B cell (primary cell): ENCODE measurements around the gene FTH1.

Experiments
- EZH2 ChIP-seq: IDR thresholded peaks from 2 replicates; pipeline ENCODE4 v1.6.1; 2012; ENCODE audit warnings: borderline replicate concordance, low read depth, mild to moderate bottlenecking, moderate library complexity, low read length; ENCODE audit not compliant: insufficient read depth, poor library complexity, severe bottlenecking
- TF ChIP-seq, protein P1 (sequence below): fragments of 200-600 bp; IDR thresholded peaks from one replicate; pipeline ENCODE4 v1.8.0; 2022; ENCODE audit warnings: antibody characterized with exemption, mild to moderate bottlenecking

DNA sequence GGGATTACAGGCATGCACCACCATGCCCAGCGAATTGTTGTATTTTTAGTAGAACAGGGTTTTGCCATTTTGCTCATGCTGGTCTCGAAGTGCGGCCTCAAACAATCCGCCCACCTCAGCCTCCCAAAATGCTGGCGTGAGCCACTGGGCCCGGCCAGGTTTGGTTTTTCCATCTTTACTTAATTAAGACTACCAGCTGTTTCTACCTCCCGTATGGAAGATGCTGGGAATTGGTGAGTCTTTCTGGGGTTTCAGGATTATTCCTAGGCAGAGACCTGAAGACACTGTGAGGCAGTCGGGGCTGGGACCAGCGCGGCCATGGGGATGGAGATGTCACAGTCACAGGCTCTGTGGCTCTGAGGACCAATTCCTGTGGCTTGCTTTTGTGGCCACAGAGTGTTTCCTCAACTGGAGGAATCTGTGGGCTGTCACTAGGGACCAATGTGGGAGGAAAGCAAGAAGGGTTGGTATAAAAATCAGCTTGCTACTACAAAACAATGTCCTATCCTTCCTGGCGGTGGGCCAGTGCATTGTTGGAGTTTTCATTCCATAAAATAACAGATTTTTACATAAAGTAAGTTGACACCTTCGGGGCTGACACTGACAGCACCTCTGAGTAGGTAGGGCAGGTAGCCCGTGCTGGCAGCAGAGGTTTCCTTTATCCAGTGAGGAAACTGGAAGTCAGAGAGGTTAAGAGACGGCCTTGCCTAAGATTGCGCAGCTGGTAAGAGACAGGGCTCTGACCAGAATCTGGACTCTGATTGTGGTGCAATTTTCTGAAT, 8.4 kb upstream of the FTH1 start:
- TF ChIP-seq, protein P1, sequence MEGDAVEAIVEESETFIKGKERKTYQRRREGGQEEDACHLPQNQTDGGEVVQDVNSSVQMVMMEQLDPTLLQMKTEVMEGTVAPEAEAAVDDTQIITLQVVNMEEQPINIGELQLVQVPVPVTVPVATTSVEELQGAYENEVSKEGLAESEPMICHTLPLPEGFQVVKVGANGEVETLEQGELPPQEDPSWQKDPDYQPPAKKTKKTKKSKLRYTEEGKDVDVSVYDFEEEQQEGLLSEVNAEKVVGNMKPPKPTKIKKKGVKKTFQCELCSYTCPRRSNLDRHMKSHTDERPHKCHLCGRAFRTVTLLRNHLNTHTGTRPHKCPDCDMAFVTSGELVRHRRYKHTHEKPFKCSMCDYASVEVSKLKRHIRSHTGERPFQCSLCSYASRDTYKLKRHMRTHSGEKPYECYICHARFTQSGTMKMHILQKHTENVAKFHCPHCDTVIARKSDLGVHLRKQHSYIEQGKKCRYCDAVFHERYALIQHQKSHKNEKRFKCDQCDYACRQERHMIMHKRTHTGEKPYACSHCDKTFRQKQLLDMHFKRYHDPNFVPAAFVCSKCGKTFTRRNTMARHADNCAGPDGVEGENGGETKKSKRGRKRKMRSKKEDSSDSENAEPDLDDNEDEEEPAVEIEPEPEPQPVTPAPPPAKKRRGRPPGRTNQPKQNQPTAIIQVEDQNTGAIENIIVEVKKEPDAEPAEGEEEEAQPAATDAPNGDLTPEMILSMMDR, result no peak
- TF ChIP-seq EZH2, result no peak
